AG04449 (cell line): ENCODE results near the gene WDR20.

Source experiments
- CTCF ChIA-PET: fragments of 350-600 bp; formaldehyde crosslinking; extraction: SDS; loops from one replicate; lab custom pipeline; 2021; ENCODE audit warnings: antibody characterized with exemption; lab: Yijun Ruan, JAX
- POLR2A ChIA-PET: fragments of 400-600, 350-600 bp; formaldehyde crosslinking; extraction: SDS; loops from one replicate; lab custom pipeline; 2020; ENCODE audit warnings: antibody characterized with exemption, inconsistent platforms; lab: Yijun Ruan, JAX
- DNase-seq: peaks from one replicate; pipeline ENCODE4 v3.0.0-alpha.2; 2010; ENCODE audit warnings: low read depth, low spot score
- H3K4me3 ChIP-seq: 2 replicates; pipeline ENCODE4 v1.5.1; 2011; ENCODE audit warnings: low read depth, mild to moderate bottlenecking, control low read depth, low read length
- CTCF ChIP-seq: IDR thresholded peaks from one replicate; pipeline ENCODE4 v1.5.1; 2011; ENCODE audit warnings: mild to moderate bottlenecking, moderate library complexity, low read length, control low read depth, inconsistent platforms; ENCODE audit not compliant: insufficient read depth; ENCODE audit errors: missing control alignments

WDR20 gene

GRCh38 chr14:102208741-102209140, 69.0 kb downstream of the WDR20 start:
- ChIA-PET POLR2A (no interaction called here), CTCF (interaction anchor here (0.7 to 1.2 kb wide), 2 partner anchors 12 to 29 kb away, joined by 3 to 5 read pairs; no protein-coding TSS in a partner anchor)
- no peak for TF ChIP-seq CTCF
- DNase-seq, result no peak
- H3K4me3 ChIP-seq, result no peak overlapping the region

- H3K4me3 ChIP-seq, result no peak overlapping the region
- TF ChIP-seq CTCF, result peak; percentile 43
- ChIA-PET CTCF (interaction anchor here (0.7 to 1.2 kb wide), 2 partner anchors 12 to 30 kb away, joined by 3 to 5 read pairs; no protein-coding TSS in a partner anchor), POLR2A (no interaction called here)
- no peak for DNase-seq
These were observed 69.7 kb downstream of the WDR20 start for GRCh38 chr14:102209224-102209966.

- no peak overlapping the region for H3K4me3 ChIP-seq
- TF ChIP-seq CTCF, result no peak
- CTCF ChIA-PET, result no interaction called here
- no peak for DNase-seq
- POLR2A ChIA-PET, result no interaction called here
These were observed 70.8 kb downstream of the WDR20 start for GRCh38 chr14:102210421-102211042.

GRCh38 chr14:102211240-102211639, 71.5 kb downstream of the WDR20 start:
- TF ChIP-seq CTCF, result no peak
- POLR2A ChIA-PET, result no interaction called here
- no peak for DNase-seq
- no peak overlapping the region for H3K4me3 ChIP-seq
- CTCF ChIA-PET, result no interaction called here

GRCh38 chr14:102212356-102212755, 72.7 kb downstream of the WDR20 start:
- H3K4me3 ChIP-seq, result no peak overlapping the region
- TF ChIP-seq CTCF, result no peak
- DNase-seq, result no peak
- ChIA-PET POLR2A (no interaction called here), CTCF (interaction anchor here (1.4 to 1.8 kb wide), 3 partner anchors 11 to 102 kb away, joined by 6 to 13 read pairs (median 7); no protein-coding TSS in a partner anchor)

- POLR2A ChIA-PET, result no interaction called here
- CTCF ChIA-PET, result interaction anchor here (1.1 to 1.8 kb wide), 4 partner anchors 10 to 101 kb away, joined by 3 to 13 read pairs (median 6); no protein-coding TSS in a partner anchor
These were observed 73.1 kb downstream of the WDR20 start for GRCh38 chr14:102212845-102213244.

More at GRCh38 chr14:102212845-102213244, 73.1 kb downstream of the WDR20 start:
- TF ChIP-seq CTCF, result no peak
- DNase-seq, result no peak
- H3K4me3 ChIP-seq, result no peak overlapping the region
